ENCODE results near the gene SIGLECL1. TPM values are rescaled to one million over a fixed set of nuclear protein-coding genes. Genes with fewer than 3 reads are reported as not detected.

SIGLECL1 gene
- polyA plus RNA-seq, 4 donors, result not detected

GRCh38 chr19:51296336-51297093, 45.6 kb downstream of the SIGLECL1 start:
- Histone ChIP-seq H3K4me1 (ENCODE audit: control insufficient read depth in 3 of 3, insufficient read depth in 2 of 3, low read depth in 1 of 3, low read length in 2 of 3) (no peaks in the 10 kb centered on the region), H3K9me3 (ENCODE audit: control insufficient read depth in 2 of 2, insufficient read depth in 1 of 2, low read depth in 1 of 2, low read length in 1 of 2) (no peaks in the 10 kb centered on the region), H3K36me3 (ENCODE audit: control insufficient read depth in 3 of 3, insufficient read depth in 2 of 3, low read depth in 1 of 3, low read length in 3 of 3) (no peaks in the 10 kb centered on the region), H3K4me3 (ENCODE audit: low read depth in 1 of 3, low read length in 3 of 3) (no peak overlapping the region), H3K27me3 (ENCODE audit: control insufficient read depth in 3 of 3, insufficient read depth in 3 of 3, low read length in 3 of 3) (peaks cover 0 to 8% (median 0%) of the 10 kb centered on the region in 3 donors), H3K27ac (ENCODE audit: low read depth in 1 of 3, low read length in 2 of 3) (no peak overlapping the region)
- WGBS, 3 donors, result 49 to 51% (median 50%) methylated on average over 9 of the region's 9 CpGs
- DNase-seq (no peak), FAIRE-seq (no peak)

- 55 to 65% (median 56%) methylated on average over 5 of the region's 5 CpGs for WGBS, 3 donors
- DNase-seq, result no peak
- Histone ChIP-seq H3K36me3 (ENCODE audit: control insufficient read depth in 3 of 3, insufficient read depth in 2 of 3, low read depth in 1 of 3, low read length in 3 of 3) (no peaks in the 10 kb centered on the region), H3K4me3 (ENCODE audit: low read depth in 1 of 3, low read length in 3 of 3) (no peak overlapping the region), H3K4me1 (ENCODE audit: control insufficient read depth in 3 of 3, insufficient read depth in 2 of 3, low read depth in 1 of 3, low read length in 2 of 3) (no peaks in the 10 kb centered on the region), H3K27me3 (ENCODE audit: control insufficient read depth in 3 of 3, insufficient read depth in 3 of 3, low read length in 3 of 3) (peaks cover 0 to 8% (median 0%) of the 10 kb centered on the region in 3 donors), H3K27ac (ENCODE audit: low read depth in 1 of 3, low read length in 2 of 3) (no peak overlapping the region), H3K9me3 (ENCODE audit: control insufficient read depth in 2 of 2, insufficient read depth in 1 of 2, low read depth in 1 of 2, low read length in 1 of 2) (no peaks in the 10 kb centered on the region)
- no peak for FAIRE-seq
Observed at GRCh38 chr19:51297406-51297805, 46.5 kb downstream of the SIGLECL1 start.

- Histone ChIP-seq H3K27ac (ENCODE audit: low read depth in 1 of 3, low read length in 2 of 3) (no peak overlapping the region), H3K4me1 (ENCODE audit: control insufficient read depth in 3 of 3, insufficient read depth in 2 of 3, low read depth in 1 of 3, low read length in 2 of 3) (no peaks in the 10 kb centered on the region), H3K4me3 (ENCODE audit: low read depth in 1 of 3, low read length in 3 of 3) (no peak overlapping the region), H3K9me3 (ENCODE audit: control insufficient read depth in 2 of 2, insufficient read depth in 1 of 2, low read depth in 1 of 2, low read length in 1 of 2) (peaks cover 0 to 5% of the 10 kb centered on the region in 2 donors), H3K36me3 (ENCODE audit: control insufficient read depth in 3 of 3, insufficient read depth in 2 of 3, low read depth in 1 of 3, low read length in 3 of 3) (no peaks in the 10 kb centered on the region), H3K27me3 (ENCODE audit: control insufficient read depth in 3 of 3, insufficient read depth in 3 of 3, low read length in 3 of 3) (peaks cover 0 to 3% (median 0%) of the 10 kb centered on the region in 3 donors)
- FAIRE-seq (no peak), DNase-seq (no peak)
- WGBS, 3 donors, result 64 to 76% (median 66%) methylated on average over 7 of the region's 7 CpGs
Observed at GRCh38 chr19:51301266-51301665, 50.4 kb downstream of the SIGLECL1 start.

GRCh38 chr19:51305479-51305878, 54.6 kb downstream of the SIGLECL1 start:
- Histone ChIP-seq H3K4me1 (ENCODE audit: control insufficient read depth in 3 of 3, insufficient read depth in 2 of 3, low read depth in 1 of 3, low read length in 2 of 3) (no peaks in the 10 kb centered on the region), H3K27ac (ENCODE audit: low read depth in 1 of 3, low read length in 2 of 3) (no peak overlapping the region), H3K36me3 (ENCODE audit: control insufficient read depth in 3 of 3, insufficient read depth in 2 of 3, low read depth in 1 of 3, low read length in 3 of 3) (no peaks in the 10 kb centered on the region), H3K27me3 (ENCODE audit: control insufficient read depth in 3 of 3, insufficient read depth in 3 of 3, low read length in 3 of 3) (peaks cover 0 to 12% (median 3%) of the 10 kb centered on the region in 3 donors), H3K4me3 (ENCODE audit: low read depth in 1 of 3, low read length in 3 of 3) (no peak overlapping the region), H3K9me3 (ENCODE audit: control insufficient read depth in 2 of 2, insufficient read depth in 1 of 2, low read depth in 1 of 2, low read length in 1 of 2) (peaks cover 0 to 7% of the 10 kb centered on the region in 2 donors)
- FAIRE-seq (no peak), DNase-seq (no peak)
- WGBS, 3 donors, result 79 to 88% (median 84%) methylated on average over 3 of the region's 3 CpGs

- DNase-seq (no peak), FAIRE-seq (no peak)
- Histone ChIP-seq H3K36me3 (ENCODE audit: control insufficient read depth in 3 of 3, insufficient read depth in 2 of 3, low read depth in 1 of 3, low read length in 3 of 3) (no peaks in the 10 kb centered on the region), H3K27ac (ENCODE audit: low read depth in 1 of 3, low read length in 2 of 3) (no peak within 1 kb of the TSS), H3K4me3 (ENCODE audit: low read depth in 1 of 3, low read length in 3 of 3) (no peak within 1 kb of the TSS), H3K4me1 (ENCODE audit: control insufficient read depth in 3 of 3, insufficient read depth in 2 of 3, low read depth in 1 of 3, low read length in 2 of 3) (no peaks in the 10 kb centered on the region), H3K27me3 (ENCODE audit: control insufficient read depth in 3 of 3, insufficient read depth in 3 of 3, low read length in 3 of 3) (peaks cover 0 to 16% (median 12%) of the 10 kb centered on the region in 3 donors), H3K9me3 (ENCODE audit: control insufficient read depth in 2 of 2, insufficient read depth in 1 of 2, low read depth in 1 of 2, low read length in 1 of 2) (peaks cover 0 to 3% of the 10 kb centered on the region in 2 donors)
- 4 to 11% (median 10%) methylated on average over 26 to 59 of the region's 76 CpGs for WGBS, 3 donors
Observed at GRCh38 chr19:51311351-51312257, 60.7 kb downstream of the SIGLECL1 start, which contains the start of gene IGLON5. Gene IGLON5 (plus strand): TSS chr19:51311644. CDS start chr19:51311848, 204 bp downstream.

GRCh38 chr19:51316688-51317087, 65.8 kb downstream of the SIGLECL1 start:
- FAIRE-seq, result no peak
- Histone ChIP-seq H3K27ac (ENCODE audit: low read depth in 1 of 3, low read length in 2 of 3) (no peak overlapping the region), H3K36me3 (ENCODE audit: control insufficient read depth in 3 of 3, insufficient read depth in 2 of 3, low read depth in 1 of 3, low read length in 3 of 3) (no peaks in the 10 kb centered on the region), H3K4me1 (ENCODE audit: control insufficient read depth in 3 of 3, insufficient read depth in 2 of 3, low read depth in 1 of 3, low read length in 2 of 3) (no peaks in the 10 kb centered on the region), H3K27me3 (ENCODE audit: control insufficient read depth in 3 of 3, insufficient read depth in 3 of 3, low read length in 3 of 3) (peaks cover 0 to 10% (median 7%) of the 10 kb centered on the region in 3 donors), H3K9me3 (ENCODE audit: control insufficient read depth in 2 of 2, insufficient read depth in 1 of 2, low read depth in 1 of 2, low read length in 1 of 2) (no peaks in the 10 kb centered on the region), H3K4me3 (ENCODE audit: low read depth in 1 of 3, low read length in 3 of 3) (no peak overlapping the region)
- no peak for DNase-seq
- WGBS, 3 donors, result 53 to 73% (median 59%) methylated on average over 8 of the region's 8 CpGs

GRCh38 chr19:51317376-51317775, 66.5 kb downstream of the SIGLECL1 start:
- H3K4me3 ChIP-seq (ENCODE audit: low read depth in 1 of 3, low read length in 3 of 3), result no peak overlapping the region
- 76 to 86% (median 77%) methylated on average over 3 of the region's 3 CpGs for WGBS, 3 donors
- H3K36me3 ChIP-seq (ENCODE audit: control insufficient read depth in 3 of 3, insufficient read depth in 2 of 3, low read depth in 1 of 3, low read length in 3 of 3), result no peaks in the 10 kb centered on the region
- DNase-seq, result no peak
- no peak for FAIRE-seq
- peaks cover 0 to 5% (median 4%) of the 10 kb centered on the region in 3 donors for H3K27me3 ChIP-seq (ENCODE audit: control insufficient read depth in 3 of 3, insufficient read depth in 3 of 3, low read length in 3 of 3)
- H3K4me1 ChIP-seq (ENCODE audit: control insufficient read depth in 3 of 3, insufficient read depth in 2 of 3, low read depth in 1 of 3, low read length in 2 of 3), result no peaks in the 10 kb centered on the region
- H3K9me3 ChIP-seq (ENCODE audit: control insufficient read depth in 2 of 2, insufficient read depth in 1 of 2, low read depth in 1 of 2, low read length in 1 of 2), result no peaks in the 10 kb centered on the region
- H3K27ac ChIP-seq (ENCODE audit: low read depth in 1 of 3, low read length in 2 of 3), result no peak overlapping the region

GRCh38 chr19:51317968-51318367, 67.1 kb downstream of the SIGLECL1 start:
- H3K9me3 ChIP-seq (ENCODE audit: control insufficient read depth in 2 of 2, insufficient read depth in 1 of 2, low read depth in 1 of 2, low read length in 1 of 2), result no peaks in the 10 kb centered on the region
- DNase-seq (no peak), FAIRE-seq (no peak)
- H3K4me1 ChIP-seq (ENCODE audit: control insufficient read depth in 3 of 3, insufficient read depth in 2 of 3, low read depth in 1 of 3, low read length in 2 of 3), result no peaks in the 10 kb centered on the region
- H3K27me3 ChIP-seq (ENCODE audit: control insufficient read depth in 3 of 3, insufficient read depth in 3 of 3, low read length in 3 of 3), result peaks cover 0 to 3% (median 3%) of the 10 kb centered on the region in 3 donors
- no peak overlapping the region for H3K27ac ChIP-seq (ENCODE audit: low read depth in 1 of 3, low read length in 2 of 3)
- H3K4me3 ChIP-seq (ENCODE audit: low read depth in 1 of 3, low read length in 3 of 3), result no peak overlapping the region
- H3K36me3 ChIP-seq (ENCODE audit: control insufficient read depth in 3 of 3, insufficient read depth in 2 of 3, low read depth in 1 of 3, low read length in 3 of 3), result no peaks in the 10 kb centered on the region
- WGBS, 3 donors, result 22 to 72% (median 44%) methylated on average over 1 of the region's 1 CpG

All from small intestine (tissue), 7 donors.